SU-DHL-6 (cell line): ENCODE data around the gene TBC1D21.
"Not testable (repeated sequence)": the region's sequence is repeated elsewhere in the genome, so short reads cannot be mapped to it uniquely, and the experiment has no call there.

Experiments
- H2AFZ ChIP-seq: fragments of 200-600 bp; sonication (generic); 2 replicates; pipeline ENCODE4 v1.6.1; 2014; ENCODE audit warnings: low read depth, mild to moderate bottlenecking, moderate library complexity, mixed read lengths, antibody characterized with exemption, low read length; ENCODE audit not compliant: severe bottlenecking
- H3F3A ChIP-seq: fragments of 200-600 bp; shearing (Covaris generic); 2 replicates; pipeline ENCODE4 v1.6.0; 2016; ENCODE audit warnings: antibody characterized with exemption, mild to moderate bottlenecking; ENCODE audit not compliant: insufficient read depth
- H3K27ac ChIP-seq: fragments of 200-600 bp; sonication (generic); 2 replicates; pipeline ENCODE4 v1.5.1; 2016; ENCODE audit warnings: low read depth, mild to moderate bottlenecking, low read length, moderate library complexity, mixed read lengths
- H3K27me3 ChIP-seq: fragments of 200-600 bp; sonication (generic), shearing (Covaris generic); 2 replicates; pipeline ENCODE4 v1.6.0; 2014; ENCODE audit warnings: mild to moderate bottlenecking, low read length
- H3K36me3 ChIP-seq: fragments of 200-600 bp; sonication (generic); 2 replicates; pipeline ENCODE4 v1.6.1; 2014; ENCODE audit warnings: mild to moderate bottlenecking, low read length, mixed read lengths
- H3K4me2 ChIP-seq: fragments of 300-600, 200-600 bp; shearing (Covaris generic), sonication (generic); 2 replicates; pipeline ENCODE4 v1.6.0; 2014; ENCODE audit warnings: low read length, low read depth, mild to moderate bottlenecking; ENCODE audit not compliant: poor library complexity, severe bottlenecking
- H3K4me3 ChIP-seq: fragments of 200-600 bp; sonication (generic); 2 replicates; pipeline ENCODE4 v1.5.1; 2014; ENCODE audit warnings: antibody characterized with exemption, low read length, mild to moderate bottlenecking, mixed read lengths; ENCODE audit not compliant: insufficient read depth, poor library complexity, severe bottlenecking
- H3K79me2 ChIP-seq: fragments of 200-600 bp; sonication (generic); 2 replicates; pipeline ENCODE4 v1.6.1; 2014; ENCODE audit warnings: mild to moderate bottlenecking, low read length, moderate library complexity; ENCODE audit not compliant: insufficient read depth
- H3K9ac ChIP-seq: fragments of 200-600 bp; sonication (generic); 2 replicates; pipeline ENCODE4 v1.7.0; 2014; ENCODE audit warnings: mild to moderate bottlenecking, low read length
- H3K9me2 ChIP-seq: fragments of 200-600 bp; sonication (generic); replicated peaks from 2 replicates; pipeline ENCODE4 v1.6.1; 2014; ENCODE audit warnings: low read length; ENCODE audit not compliant: insufficient read depth
- H3K9me3 ChIP-seq: fragments of 200-600 bp; sonication (generic); 2 replicates; pipeline ENCODE4 v1.6.1; 2014; ENCODE audit warnings: low read length, mixed read lengths; ENCODE audit not compliant: insufficient read depth
- H4K20me1 ChIP-seq: fragments of 200-600 bp; sonication (generic); 2 replicates; pipeline ENCODE4 v1.6.1; 2014; ENCODE audit warnings: low read depth, mild to moderate bottlenecking, antibody characterized with exemption, low read length, moderate library complexity, mixed read lengths
- CTCF ChIP-seq: fragments of 200-600 bp; sonication (generic); IDR thresholded peaks from one replicate; pipeline ENCODE4 v1.5.1; 2017; ENCODE audit warnings: antibody characterized with exemption, mild to moderate bottlenecking, low read length, moderate library complexity; ENCODE audit not compliant: insufficient read depth, poor library complexity, severe bottlenecking
- EZH2phosphoT487 ChIP-seq: fragments of 200-600 bp; sonication (generic), shearing (Covaris generic); conservative IDR thresholded peaks from 2 replicates; pipeline ENCODE4 v1.6.1; 2018; ENCODE audit warnings: mild to moderate bottlenecking, antibody characterized with exemption, low read length, moderate library complexity, mixed read lengths

Gene TBC1D21

DNA sequence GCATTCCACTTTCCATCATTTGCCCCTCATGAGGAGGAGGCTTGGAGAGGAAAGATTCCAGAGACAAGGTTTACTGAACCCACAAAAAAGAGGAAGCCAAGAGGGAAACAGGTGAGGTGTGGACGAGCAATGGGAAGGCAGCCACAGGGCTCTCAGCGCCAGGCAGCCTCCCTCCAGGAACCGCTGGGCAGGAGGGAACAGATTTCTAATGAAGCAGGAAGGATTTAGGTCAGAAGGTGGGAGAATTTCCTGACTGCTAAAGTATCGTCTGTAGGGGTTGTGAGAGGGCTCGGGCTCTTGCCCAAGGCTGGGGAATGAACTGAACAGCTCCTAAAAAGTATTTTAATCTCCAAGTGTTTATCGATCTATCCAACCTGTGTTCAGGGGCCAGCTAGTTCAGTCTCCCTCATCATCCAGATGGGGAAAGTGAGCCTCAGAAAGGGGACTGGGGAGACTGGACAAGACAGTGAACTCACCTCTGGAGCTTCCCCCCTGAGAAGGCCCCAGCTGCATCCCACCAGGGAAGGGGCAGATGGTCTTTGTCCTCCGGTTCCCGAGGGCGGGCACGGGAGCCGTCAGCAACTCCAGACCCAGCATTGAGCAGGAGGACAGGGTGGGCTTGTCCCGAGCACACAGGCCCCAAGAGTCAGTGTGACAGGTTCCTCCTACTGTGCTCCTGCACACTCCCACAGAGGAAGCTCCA lies 63.4 kb downstream of the TBC1D21 start:
- H3K9ac ChIP-seq: no peak overlapping the region
- no peaks in the 10 kb centered on the region for H3K79me2 ChIP-seq
- no peaks in the 10 kb centered on the region for H3K9me2 ChIP-seq
- no peaks in the 10 kb centered on the region for H3K36me3 ChIP-seq
- TF ChIP-seq EZH2phosphoT487 (no peak), CTCF (no peak)
- no peaks in the 10 kb centered on the region for H4K20me1 ChIP-seq
- H2AFZ ChIP-seq: no peak overlapping the region
- H3K27ac ChIP-seq: no peak overlapping the region
- H3K9me3 ChIP-seq: no peaks in the 10 kb centered on the region
- H3K4me3 ChIP-seq: no peak overlapping the region
- no peaks in the 10 kb centered on the region for H3F3A ChIP-seq
- no peak overlapping the region for H3K4me2 ChIP-seq
- H3K27me3 ChIP-seq: no peaks in the 10 kb centered on the region; the same call in 1 of the 2 replicates

DNA sequence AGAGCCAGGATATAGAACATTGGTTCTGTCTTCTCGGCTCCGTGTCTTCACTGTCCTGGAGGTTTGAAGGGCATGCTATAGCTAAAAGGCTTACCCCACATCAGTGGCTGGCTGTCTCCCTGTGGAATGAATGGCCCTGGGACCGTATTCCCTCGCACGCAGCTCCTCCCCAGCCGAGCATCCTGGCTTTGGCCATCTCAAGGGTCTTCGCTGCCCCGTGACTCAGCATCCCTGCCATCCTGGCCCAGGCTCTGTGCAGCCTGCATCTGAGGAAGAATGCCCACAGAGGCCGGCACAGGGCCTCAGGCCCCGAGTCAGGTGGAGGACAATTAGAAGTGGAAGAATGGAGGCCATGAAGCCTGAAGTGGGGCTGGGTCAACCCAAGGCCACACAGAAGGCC lies 63.9 kb downstream of the TBC1D21 start:
- Histone ChIP-seq H3K79me2 (no peaks in the 10 kb centered on the region), H3K9me2 (no peaks in the 10 kb centered on the region), H3F3A (no peaks in the 10 kb centered on the region), H3K4me2 (no peak overlapping the region), H4K20me1 (no peaks in the 10 kb centered on the region), H3K27ac (no peak overlapping the region), H3K9ac (no peak overlapping the region), H2AFZ (no peak overlapping the region), H3K36me3 (no peaks in the 10 kb centered on the region), H3K4me3 (no peak overlapping the region), H3K9me3 (no peaks in the 10 kb centered on the region), H3K27me3 (no peaks in the 10 kb centered on the region; the same call in 1 of the 2 replicates)
- TF ChIP-seq CTCF (no peak), EZH2phosphoT487 (no peak)

DNA sequence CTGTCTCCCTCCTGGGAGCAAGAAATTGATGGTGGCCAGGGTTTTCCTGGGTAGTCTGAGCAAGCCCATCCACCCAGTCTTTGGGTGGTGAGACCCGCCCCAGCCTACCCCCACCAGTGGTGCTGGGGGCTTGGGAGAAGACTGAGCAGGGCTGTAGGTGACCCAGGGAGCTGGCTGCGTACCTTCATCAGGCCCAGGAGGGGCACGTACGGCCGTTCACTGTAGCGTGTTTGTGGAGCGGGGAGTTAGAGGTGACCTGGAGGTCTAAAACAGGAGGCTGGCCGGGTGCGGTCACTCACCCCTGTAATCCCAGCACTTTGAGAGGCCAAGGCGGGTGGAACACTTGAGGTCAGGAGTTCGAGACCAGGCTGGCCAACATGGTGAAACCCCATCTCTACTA lies 64.4 kb downstream of the TBC1D21 start:
- Histone ChIP-seq H3K4me2 (no peak overlapping the region), H2AFZ (no peak overlapping the region), H3F3A (no peaks in the 10 kb centered on the region), H4K20me1 (no peaks in the 10 kb centered on the region), H3K36me3 (no peaks in the 10 kb centered on the region), H3K79me2 (no peaks in the 10 kb centered on the region), H3K9me3 (no peaks in the 10 kb centered on the region), H3K9ac (no peak overlapping the region), H3K9me2 (no peaks in the 10 kb centered on the region), H3K4me3 (no peak overlapping the region), H3K27ac (no peak overlapping the region), H3K27me3 (no peaks in the 10 kb centered on the region; the same call in 1 of the 2 replicates)
- no peak for TF ChIP-seq EZH2phosphoT487
- TF ChIP-seq CTCF: no peak

GRCh38 chr15:73938516-73938915 lies 65.2 kb downstream of the TBC1D21 start:
- H4K20me1 ChIP-seq, H2AFZ ChIP-seq, H3K36me3 ChIP-seq, H3K4me2 ChIP-seq, H3K4me3 ChIP-seq, H3K27me3 ChIP-seq, H3K9ac ChIP-seq, H3K9me2 ChIP-seq, H3K79me2 ChIP-seq, H3K27ac ChIP-seq, H3K9me3 ChIP-seq, H3F3A ChIP-seq: not testable (repeated sequence)
